LNCAP (cell line): ENCODE data around the gene ZNF853.

Experiments used
- TF ChIP-seq, protein P1 (sequence below): fragments of 450-650 bp; IDR thresholded peaks from 2 replicates; pipeline ENCODE4 v1.5.1; 2017; ENCODE audit warnings: mild to moderate bottlenecking

The ZNF853 gene

DNA sequence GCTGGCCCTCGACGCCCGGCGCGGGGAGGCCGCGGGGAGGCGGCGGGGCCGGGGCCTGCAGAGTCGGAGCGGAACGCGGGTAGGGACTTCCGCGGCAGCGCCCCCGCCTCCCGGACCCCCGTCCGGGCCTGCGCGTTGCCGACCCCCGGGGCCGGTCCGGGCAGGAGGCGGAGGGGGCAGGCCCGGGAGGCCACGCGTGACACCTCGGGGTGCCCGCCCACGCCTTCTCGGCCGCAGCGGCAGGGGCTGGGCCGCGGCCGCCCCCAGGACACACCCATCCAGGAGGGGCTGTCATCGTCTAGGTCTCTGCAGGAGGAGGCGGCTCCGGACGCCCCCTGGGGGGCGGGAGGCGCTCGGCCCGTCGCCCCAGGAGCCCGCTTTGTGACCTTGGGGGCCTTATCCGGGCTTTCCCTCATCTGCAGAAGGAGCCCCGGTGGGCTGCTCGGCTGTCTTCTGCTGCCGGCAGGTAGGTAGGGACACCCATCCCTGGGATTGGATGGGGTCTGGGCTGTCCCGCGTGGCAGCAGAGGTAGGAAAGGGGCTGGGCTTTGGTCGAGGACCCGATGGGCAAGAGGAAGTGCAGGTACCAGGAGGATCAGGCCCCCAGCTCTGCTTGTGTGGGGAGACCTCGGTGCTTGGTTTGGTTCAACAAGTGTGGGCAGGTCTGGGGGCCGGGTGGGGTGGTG is 22.3 kb downstream of the ZNF853 start:
- TF ChIP-seq, protein P1, sequence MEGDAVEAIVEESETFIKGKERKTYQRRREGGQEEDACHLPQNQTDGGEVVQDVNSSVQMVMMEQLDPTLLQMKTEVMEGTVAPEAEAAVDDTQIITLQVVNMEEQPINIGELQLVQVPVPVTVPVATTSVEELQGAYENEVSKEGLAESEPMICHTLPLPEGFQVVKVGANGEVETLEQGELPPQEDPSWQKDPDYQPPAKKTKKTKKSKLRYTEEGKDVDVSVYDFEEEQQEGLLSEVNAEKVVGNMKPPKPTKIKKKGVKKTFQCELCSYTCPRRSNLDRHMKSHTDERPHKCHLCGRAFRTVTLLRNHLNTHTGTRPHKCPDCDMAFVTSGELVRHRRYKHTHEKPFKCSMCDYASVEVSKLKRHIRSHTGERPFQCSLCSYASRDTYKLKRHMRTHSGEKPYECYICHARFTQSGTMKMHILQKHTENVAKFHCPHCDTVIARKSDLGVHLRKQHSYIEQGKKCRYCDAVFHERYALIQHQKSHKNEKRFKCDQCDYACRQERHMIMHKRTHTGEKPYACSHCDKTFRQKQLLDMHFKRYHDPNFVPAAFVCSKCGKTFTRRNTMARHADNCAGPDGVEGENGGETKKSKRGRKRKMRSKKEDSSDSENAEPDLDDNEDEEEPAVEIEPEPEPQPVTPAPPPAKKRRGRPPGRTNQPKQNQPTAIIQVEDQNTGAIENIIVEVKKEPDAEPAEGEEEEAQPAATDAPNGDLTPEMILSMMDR = peak; percentile 17; the same call in 1 of the 2 replicates

DNA sequence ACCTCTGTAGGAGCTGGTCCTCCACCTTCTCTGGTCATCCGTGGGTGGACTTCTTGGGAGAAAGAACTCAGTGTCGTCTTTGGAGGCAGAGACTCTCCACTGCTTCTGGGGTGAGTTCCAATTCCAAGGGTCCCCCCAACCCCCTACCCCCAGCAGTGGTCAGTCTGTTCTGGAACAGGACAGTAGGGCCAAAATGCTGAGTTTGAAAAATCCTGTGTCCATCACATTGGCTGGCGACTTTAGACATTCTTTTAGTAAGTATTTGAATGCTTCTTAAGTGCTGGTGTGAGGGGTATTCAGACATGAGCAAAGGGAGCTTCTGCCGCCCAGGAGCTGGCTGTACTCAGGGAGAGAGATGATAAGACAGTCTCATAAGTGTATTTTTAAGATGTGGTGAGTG is 23.6 kb downstream of the ZNF853 start:
- TF ChIP-seq, protein P1 = no peak

DNA sequence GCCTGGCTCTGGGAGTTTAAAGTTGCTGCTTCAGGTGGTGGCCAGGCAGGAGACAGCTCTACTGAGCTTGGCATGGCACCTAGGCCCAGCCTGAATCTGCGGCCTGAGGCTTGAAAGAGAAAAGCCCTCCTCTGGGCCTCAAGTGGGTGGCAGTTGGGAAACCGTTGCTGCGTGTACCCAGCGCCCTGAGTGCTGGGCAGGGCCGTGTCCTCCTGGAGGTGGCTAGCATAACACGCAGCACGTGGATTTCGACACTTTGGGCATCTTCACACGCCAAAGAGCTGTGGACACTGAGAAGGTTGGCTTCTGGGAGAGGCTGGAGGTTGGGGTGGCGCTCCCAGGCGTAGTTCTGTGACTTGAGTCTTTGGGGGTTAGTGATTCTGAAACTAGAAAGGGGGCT is 24.2 kb downstream of the ZNF853 start:
- TF ChIP-seq, protein P1 = no peak

DNA sequence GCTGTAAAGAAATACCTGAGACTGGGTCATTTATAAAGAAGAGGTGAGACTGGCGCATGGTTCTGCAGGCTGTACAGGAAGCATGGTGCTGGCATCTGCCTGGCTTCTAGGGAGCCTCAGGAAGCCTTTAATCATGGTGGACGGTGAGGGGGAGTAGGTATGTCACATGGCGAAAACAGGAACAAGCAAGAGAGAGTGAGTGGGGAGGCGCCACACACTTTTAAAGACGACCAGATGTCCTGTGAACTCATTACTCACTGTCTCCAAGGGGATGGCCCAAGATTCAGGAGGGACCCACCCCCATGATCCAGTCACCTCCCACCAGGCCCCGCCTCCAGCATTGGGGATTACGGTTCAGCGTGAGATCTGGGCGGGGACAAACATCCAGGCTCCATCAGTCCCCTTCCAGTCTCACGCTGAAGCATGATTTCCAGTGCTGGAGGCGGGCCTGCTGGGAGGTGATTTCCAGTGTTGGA is 24.9 kb downstream of the ZNF853 start:
- TF ChIP-seq, protein P1 = no peak

DNA sequence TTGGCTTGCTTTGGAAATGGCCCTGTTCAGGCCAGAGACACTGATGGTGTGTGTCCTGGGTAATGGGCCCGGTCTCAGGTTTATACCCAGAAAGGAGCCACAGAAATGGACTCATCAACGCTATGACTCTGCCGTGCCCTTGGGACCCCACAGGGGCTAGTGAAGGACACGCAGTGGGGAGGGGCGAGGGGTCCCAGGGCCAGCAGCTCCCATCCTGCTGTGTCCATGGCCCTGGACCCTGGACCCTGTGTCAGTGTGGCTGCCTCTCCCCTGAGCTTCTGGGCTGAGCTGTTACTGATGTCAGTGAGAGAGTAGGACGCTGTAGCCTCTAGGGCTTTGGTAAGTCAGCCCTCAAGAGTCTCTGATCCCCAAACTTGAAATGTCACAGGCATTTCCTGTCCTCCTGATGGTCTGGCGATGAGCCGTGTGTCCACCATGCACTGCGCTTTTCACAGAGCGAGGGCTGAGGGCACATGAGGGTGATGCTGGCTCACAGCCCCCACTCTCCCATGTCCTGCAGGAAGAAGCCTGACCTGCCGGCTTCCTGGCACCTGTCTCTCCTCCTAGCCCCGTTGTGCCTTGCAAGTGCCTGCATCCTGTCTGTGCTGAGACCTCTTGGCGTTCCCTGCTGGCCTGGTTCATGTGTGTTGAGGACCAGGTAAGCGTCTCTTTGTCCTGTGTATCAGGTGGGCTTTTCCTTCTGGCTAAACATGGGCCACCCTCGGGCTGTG is 26.1 kb downstream of the ZNF853 start:
- TF ChIP-seq, protein P1 = no peak

DNA sequence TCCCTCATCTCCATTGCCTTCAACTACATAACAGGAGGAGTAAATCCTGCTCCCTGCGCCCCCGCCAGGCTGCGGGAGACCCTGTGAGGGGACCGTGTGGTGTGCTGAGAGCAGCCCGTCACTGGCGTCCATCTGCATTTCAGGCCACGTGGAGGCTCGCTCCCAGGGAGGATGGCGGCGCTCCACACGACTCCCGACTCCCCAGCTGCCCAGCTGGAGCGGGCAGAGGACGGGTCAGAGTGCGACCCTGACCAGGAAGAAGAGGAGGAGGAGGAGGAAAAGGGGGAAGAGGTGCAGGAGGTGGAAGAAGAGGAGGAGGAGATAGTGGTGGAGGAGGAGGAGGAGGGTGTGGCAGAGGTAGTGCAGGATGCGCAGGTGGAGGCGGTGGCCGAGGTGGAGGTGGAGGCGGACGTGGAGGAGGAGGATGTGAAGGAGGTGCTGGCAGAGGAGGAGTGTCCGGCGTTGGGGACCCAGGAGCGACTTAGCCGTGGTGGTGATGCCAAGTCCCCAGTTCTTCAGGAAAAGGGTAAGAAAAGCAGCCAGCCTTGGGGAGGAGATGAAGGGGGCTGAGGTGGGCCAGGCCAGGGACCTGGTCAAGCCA is 26.9 kb downstream of the ZNF853 start:
- TF ChIP-seq, protein P1 = no peak

DNA sequence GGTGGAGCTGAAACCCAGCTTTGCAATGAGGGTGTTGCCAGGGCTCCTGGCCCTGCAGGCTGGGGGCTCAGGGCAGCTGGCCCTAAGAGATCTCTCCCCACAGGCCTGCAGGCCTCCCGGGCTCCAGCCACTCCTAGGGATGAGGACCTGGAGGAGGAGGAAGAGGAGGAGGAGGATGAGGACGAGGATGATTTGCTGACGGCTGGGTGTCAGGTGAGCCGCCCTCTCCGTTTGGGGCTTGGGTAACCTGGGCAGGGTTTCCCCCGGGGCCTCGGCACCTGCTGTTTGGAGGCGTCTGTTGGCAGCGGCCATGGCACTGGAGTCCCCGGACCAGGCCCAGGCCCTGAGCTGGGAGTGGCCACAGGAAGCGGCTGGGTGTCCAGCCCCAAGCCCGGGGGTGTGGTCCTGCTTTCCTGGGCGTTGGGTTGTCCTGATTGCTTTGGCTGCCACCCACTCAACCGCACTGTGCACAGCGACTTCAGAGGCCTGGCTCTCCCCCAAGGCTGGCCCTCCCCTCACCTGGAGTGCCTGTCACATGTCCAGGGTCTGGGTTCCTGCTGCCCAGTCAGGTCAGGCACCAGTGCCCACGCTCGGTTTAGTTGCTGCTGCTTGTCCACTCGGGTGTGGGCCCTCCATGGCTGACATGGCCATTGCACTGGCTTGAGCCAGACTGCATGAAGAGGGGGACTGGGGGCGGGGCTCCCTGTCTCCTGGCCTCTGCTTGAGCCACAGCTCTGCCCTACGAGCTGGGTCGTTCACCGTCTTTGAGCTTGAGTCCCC is 27.6 kb downstream of the ZNF853 start:
- TF ChIP-seq, protein P1 = no peak
